ENCODE measurements around the gene CDK14. TPM values are rescaled to one million over a fixed set of nuclear protein-coding genes. Genes with fewer than 3 reads are reported as not detected.
"Not testable (repeated sequence)": the region's sequence is repeated elsewhere in the genome, so short reads cannot be mapped to it uniquely, and the experiment has no call there.

CDK14 gene
- total and polyA plus RNA-seq, 5 experiments from 2014 or later = 0.15 to 3.6 (median 2.8) TPM; not detected in 2

DNA sequence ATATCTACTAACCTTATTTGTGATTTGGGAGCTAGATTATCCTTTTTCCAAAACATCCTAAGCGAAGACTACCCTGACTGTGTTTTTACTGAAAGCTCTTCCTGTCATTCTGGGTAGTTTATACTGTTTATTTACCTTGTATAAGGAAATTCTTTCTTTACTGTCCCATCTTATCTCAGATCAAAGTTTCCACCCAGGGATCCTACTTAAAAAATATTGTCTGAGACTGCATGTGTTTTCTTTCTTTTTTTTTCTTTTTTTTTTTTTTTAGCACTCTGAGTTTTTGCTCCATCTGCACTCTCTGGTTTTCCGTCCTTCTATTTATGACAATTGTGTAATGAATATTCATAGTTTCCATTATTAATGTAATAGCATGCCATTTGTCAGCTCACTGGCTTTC lies 26.5 kb downstream of the CDK14 start:
- no peak for ATAC-seq

GRCh38 chr7:90624225-90624911 lies 28.2 kb downstream of the CDK14 start:
- ATAC-seq (no peak), DNase-seq (no peak)
- H3K36me3 Mint-ChIP-seq = no peaks in the 10 kb centered on the region
- POLR2A ChIA-PET = no interaction called here
- peaks cover 0 to 5% (median 0%) of the 10 kb centered on the region in 4 donors for H3K4me1 Mint-ChIP-seq
- no peak overlapping the region for H3K4me3 Mint-ChIP-seq
- no peak overlapping the region for H3K27ac Mint-ChIP-seq
- no peaks in the 10 kb centered on the region for H3K9me3 Mint-ChIP-seq
- no peaks in the 10 kb centered on the region for H3K27me3 Mint-ChIP-seq

More for the DNA sequence above, 26.5 kb downstream of the CDK14 start:
- DNase-seq = no peak
- H3K27me3 Mint-ChIP-seq = no peaks in the 10 kb centered on the region
- no peaks in the 10 kb centered on the region for H3K36me3 Mint-ChIP-seq
- no peak overlapping the region for H3K4me3 Mint-ChIP-seq
- POLR2A ChIA-PET = no interaction called here
- peaks cover 0 to 3% (median 0%) of the 10 kb centered on the region in 4 donors for H3K4me1 Mint-ChIP-seq
- no peaks in the 10 kb centered on the region for H3K9me3 Mint-ChIP-seq
- no peak overlapping the region for H3K27ac Mint-ChIP-seq

DNA sequence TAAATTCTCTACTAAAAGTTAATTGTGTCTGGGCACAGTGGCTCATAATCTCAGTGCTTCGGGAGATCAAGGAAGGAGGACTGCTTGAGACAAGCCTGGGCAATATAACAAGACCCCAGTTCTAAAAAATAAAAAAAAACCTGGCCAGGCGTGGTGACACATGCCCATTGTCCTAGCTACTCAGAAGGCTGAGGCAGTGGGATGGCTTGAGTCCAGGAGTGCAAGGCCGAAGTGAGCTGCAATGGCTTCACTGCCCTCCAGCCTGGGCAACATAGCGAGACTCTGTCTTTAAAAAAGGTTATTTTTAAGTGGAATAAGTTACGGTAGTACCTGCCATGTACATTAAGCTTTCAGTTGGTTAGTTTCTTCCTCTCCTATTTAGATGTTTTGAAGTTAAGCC lies 28.9 kb downstream of the CDK14 start:
- H3K27ac Mint-ChIP-seq = no peak overlapping the region
- H3K4me3 Mint-ChIP-seq = no peak overlapping the region
- ATAC-seq (no peak), DNase-seq (no peak)
- no peaks in the 10 kb centered on the region for H3K27me3 Mint-ChIP-seq
- no peaks in the 10 kb centered on the region for H3K9me3 Mint-ChIP-seq
- peaks cover 0 to 5% (median 0%) of the 10 kb centered on the region in 4 donors for H3K4me1 Mint-ChIP-seq
- no peaks in the 10 kb centered on the region for H3K36me3 Mint-ChIP-seq
- POLR2A ChIA-PET = no interaction called here

DNA sequence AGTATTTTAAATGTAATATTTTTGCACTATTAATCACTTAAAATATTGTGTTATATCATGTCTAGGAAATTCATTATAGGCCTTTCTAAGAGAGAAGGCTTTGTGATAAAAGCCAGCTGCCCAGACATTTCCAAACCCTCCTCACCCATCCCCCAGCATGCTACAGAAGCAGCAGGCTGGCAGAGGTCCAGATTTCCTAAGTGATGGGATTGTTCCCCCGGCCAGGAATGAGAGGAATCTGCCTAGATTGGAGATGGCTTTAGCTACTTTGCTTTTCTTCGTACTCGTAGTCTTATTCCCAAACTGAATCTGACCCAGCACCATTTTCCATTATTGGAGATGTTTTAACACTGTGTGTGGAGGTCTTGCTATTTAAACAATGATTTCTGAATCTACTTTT lies 29.4 kb downstream of the CDK14 start:
- no peak for DNase-seq
- H3K9me3 Mint-ChIP-seq = no peaks in the 10 kb centered on the region
- H3K27ac Mint-ChIP-seq = no peak overlapping the region
- no peak overlapping the region for H3K4me3 Mint-ChIP-seq
- no peaks in the 10 kb centered on the region for H3K27me3 Mint-ChIP-seq
- no peaks in the 10 kb centered on the region for H3K36me3 Mint-ChIP-seq
- peaks cover 0 to 5% (median 0%) of the 10 kb centered on the region in 4 donors for H3K4me1 Mint-ChIP-seq
- no peak for ATAC-seq
- POLR2A ChIA-PET = no interaction called here

DNA sequence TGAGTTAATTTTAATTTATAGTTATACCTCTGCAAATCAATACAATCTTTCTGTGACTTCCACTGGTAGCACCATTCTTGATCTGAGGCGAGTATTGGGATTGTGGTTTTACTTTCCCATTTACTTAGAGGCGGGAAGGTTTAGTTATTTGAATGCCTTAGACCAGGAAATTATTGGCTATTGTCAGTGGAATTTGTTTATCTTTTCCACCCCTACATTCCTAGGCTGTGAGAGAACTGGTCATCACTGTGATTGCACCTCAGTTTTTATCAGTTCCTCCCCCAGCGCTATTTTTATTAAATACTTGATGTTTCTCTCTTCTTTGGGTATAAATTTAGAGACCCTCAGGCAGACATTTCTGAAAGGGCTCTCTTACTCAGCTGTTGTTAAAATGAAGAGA lies 29.9 kb downstream of the CDK14 start:
- Mint-ChIP-seq H3K4me3 (no peak overlapping the region), H3K27me3 (no peaks in the 10 kb centered on the region), H3K4me1 (peaks cover 0 to 4% (median 0%) of the 10 kb centered on the region in 4 donors), H3K36me3 (no peaks in the 10 kb centered on the region), H3K27ac (no peak overlapping the region), H3K9me3 (no peaks in the 10 kb centered on the region)
- POLR2A ChIA-PET = no interaction called here
- DNase-seq (no peak), ATAC-seq (no peak)

GRCh38 chr7:90629297-90629918 lies 33.3 kb downstream of the CDK14 start:
- H3K9me3 Mint-ChIP-seq = no peaks in the 10 kb centered on the region
- no peak overlapping the region for H3K4me3 Mint-ChIP-seq
- peaks cover 0 to 2% (median 0%) of the 10 kb centered on the region in 4 donors for H3K4me1 Mint-ChIP-seq
- no peak overlapping the region for H3K27ac Mint-ChIP-seq
- ATAC-seq = no peak
- peak in 1 of 10 donors; percentile 2 for DNase-seq
- no peaks in the 10 kb centered on the region for H3K27me3 Mint-ChIP-seq
- POLR2A ChIA-PET = no interaction called here
- no peaks in the 10 kb centered on the region for H3K36me3 Mint-ChIP-seq

DNA sequence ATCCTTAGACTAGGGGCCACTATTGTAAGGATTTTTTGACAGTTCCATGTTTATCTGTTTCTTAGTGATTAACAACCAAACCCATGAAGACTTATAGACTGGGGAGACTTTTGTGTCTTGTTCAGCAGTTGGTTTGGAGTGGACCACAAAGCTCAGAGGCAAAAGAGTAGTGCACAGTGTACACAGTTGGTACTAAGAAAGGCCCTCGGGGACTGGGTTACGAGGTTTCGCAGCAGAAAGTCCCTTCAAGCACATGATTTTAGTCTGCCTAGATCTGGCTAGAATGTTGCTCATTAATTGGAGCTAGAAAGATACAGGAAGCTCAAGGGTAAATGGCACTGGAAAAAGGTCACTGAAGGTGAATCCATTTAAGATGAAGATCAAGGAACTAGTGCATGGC lies 35.4 kb downstream of the CDK14 start:
- Mint-ChIP-seq H3K36me3 (no peaks in the 10 kb centered on the region), H3K27ac (no peak overlapping the region), H3K9me3 (peaks cover 0 to 2% (median 0%) of the 10 kb centered on the region in 9 donors), H3K4me3 (no peak overlapping the region), H3K4me1 (peaks cover 0 to 2% (median 0%) of the 10 kb centered on the region in 4 donors), H3K27me3 (no peaks in the 10 kb centered on the region)
- no peak for DNase-seq
- no peak for ATAC-seq
- POLR2A ChIA-PET = no interaction called here

DNA sequence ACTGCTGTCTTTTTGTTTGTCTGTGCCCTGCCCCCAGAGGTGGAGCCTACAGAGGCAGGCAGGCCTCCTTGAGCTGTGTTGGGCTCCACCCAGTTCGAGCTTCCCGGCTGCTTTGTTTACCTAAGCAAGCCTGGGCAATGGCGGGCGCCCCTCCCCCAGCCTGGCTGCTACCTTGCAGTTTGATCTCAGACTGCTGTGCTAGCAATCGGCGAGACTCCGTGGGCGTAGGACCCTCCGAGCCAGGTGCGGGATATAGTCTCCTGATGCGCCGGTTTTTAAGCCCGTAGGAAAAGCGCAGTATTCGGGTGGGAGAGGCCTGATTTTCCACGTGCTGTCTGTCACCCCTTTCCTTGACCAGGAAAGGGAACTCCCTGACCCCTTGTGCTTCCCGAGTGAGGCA lies 43.6 kb downstream of the CDK14 start:
- H3K9me3 Mint-ChIP-seq = peaks cover 2 to 30% (median 15%) of the 10 kb centered on the region in 9 donors
- H3K27ac Mint-ChIP-seq, DNase-seq, ATAC-seq, POLR2A ChIA-PET, H3K27me3 Mint-ChIP-seq, H3K4me3 Mint-ChIP-seq, H3K4me1 Mint-ChIP-seq: not testable (repeated sequence)
- peaks cover 0 to 17% (median 0%) of the 10 kb centered on the region in 3 donors for H3K36me3 Mint-ChIP-seq

- DNase-seq (no peak), ATAC-seq (no peak)
- Mint-ChIP-seq H3K36me3 (peaks cover 0 to 17% (median 0%) of the 10 kb centered on the region in 3 donors), H3K27me3 (no peaks in the 10 kb centered on the region), H3K9me3 (peaks cover 2 to 28% (median 15%) of the 10 kb centered on the region in 9 donors), H3K27ac (no peak overlapping the region), H3K4me1 (peaks cover 0 to 2% (median 0%) of the 10 kb centered on the region in 4 donors), H3K4me3 (no peak overlapping the region)
- POLR2A ChIA-PET = no interaction called here
Measured at GRCh38 chr7:90642978-90643377, 46.9 kb downstream of the CDK14 start.

GRCh38 chr7:90645784-90646183 lies 49.7 kb downstream of the CDK14 start:
- Mint-ChIP-seq H3K4me1 (peaks cover 0 to 2% (median 0%) of the 10 kb centered on the region in 4 donors), H3K27ac (no peak overlapping the region), H3K4me3 (no peak overlapping the region), H3K27me3 (no peaks in the 10 kb centered on the region), H3K36me3 (peaks cover 0 to 11% (median 0%) of the 10 kb centered on the region in 3 donors), H3K9me3 (peaks cover 0 to 19% (median 10%) of the 10 kb centered on the region in 9 donors)
- POLR2A ChIA-PET = no interaction called here
- no peak for DNase-seq
- no peak for ATAC-seq

- no peak overlapping the region for H3K4me3 Mint-ChIP-seq
- H3K27me3 Mint-ChIP-seq = no peaks in the 10 kb centered on the region
- H3K36me3 Mint-ChIP-seq = no peaks in the 10 kb centered on the region
- POLR2A ChIA-PET = no interaction called here
- no peak overlapping the region for H3K27ac Mint-ChIP-seq
- peaks cover 0 to 18% (median 2%) of the 10 kb centered on the region in 9 donors for H3K9me3 Mint-ChIP-seq
- peaks cover 0 to 5% (median 0%) of the 10 kb centered on the region in 4 donors for H3K4me1 Mint-ChIP-seq
- DNase-seq (no peak), ATAC-seq (no peak)
Measured at GRCh38 chr7:90648107-90648506, 52.0 kb downstream of the CDK14 start.

DNA sequence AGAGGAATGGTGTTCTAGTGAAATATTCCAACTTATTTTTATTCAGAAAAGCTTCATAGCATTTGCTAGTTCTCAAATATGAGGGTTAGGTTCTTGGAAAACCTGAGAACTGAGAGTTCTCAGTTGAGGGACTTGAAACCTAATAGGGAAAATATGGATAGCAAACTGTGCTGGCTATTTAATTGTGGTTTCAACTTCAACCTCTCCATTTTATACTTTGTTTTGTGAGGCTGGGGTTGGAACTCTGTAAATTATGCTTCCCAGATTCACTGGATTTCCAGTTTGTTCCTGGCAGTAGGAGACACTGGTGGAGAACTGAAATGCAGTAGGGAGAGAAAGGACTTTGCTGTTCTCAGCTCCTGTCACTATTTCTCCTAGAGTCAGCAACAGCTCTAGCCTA lies 52.7 kb downstream of the CDK14 start:
- DNase-seq = no peak
- no peak for ATAC-seq
- Mint-ChIP-seq H3K4me1 (peaks cover 0 to 5% (median 0%) of the 10 kb centered on the region in 4 donors), H3K27me3 (no peaks in the 10 kb centered on the region), H3K4me3 (no peak overlapping the region), H3K9me3 (peaks cover 0 to 13% (median 2%) of the 10 kb centered on the region in 9 donors), H3K36me3 (no peaks in the 10 kb centered on the region), H3K27ac (peak overlapping the region in 1 of 10 donors; percentile 43)
- POLR2A ChIA-PET = no interaction called here

GRCh38 chr7:90654718-90655427 lies 58.8 kb downstream of the CDK14 start:
- no peak for ATAC-seq
- Mint-ChIP-seq H3K4me3 (no peak overlapping the region), H3K9me3 (peaks cover 0 to 15% (median 4%) of the 10 kb centered on the region in 9 donors), H3K4me1 (peaks cover 0 to 19% (median 0%) of the 10 kb centered on the region in 4 donors), H3K27ac (peak overlapping the region in 1 of 10 donors; percentile 37), H3K27me3 (peaks cover 0 to 2% (median 0%) of the 10 kb centered on the region in 5 donors), H3K36me3 (peaks cover 0 to 1% (median 0%) of the 10 kb centered on the region in 3 donors)
- no peak for DNase-seq
- POLR2A ChIA-PET = no interaction called here

All from naive thymus-derived CD8-positive, alpha-beta T cell (primary cell).